Forelimb muscle (tissue), 1 donor: ENCODE measurements around the gene CHURC1. TPM values are rescaled to one million over a fixed set of nuclear protein-coding genes. Genes with fewer than 3 reads are reported as not detected.

Experiments
- DNase-seq: peaks from one replicate; pipeline ENCODE4 v3.0.0-alpha.2; 2013; ENCODE audit warnings: low read depth
- polyA plus RNA-seq: library from polyadenylated mRNA; unstranded; fragments of 120-200 nt; gene quantifications from one replicate; pipeline ENCODE4 v1.2.1, GENCODE V29; 2013; ENCODE audit not compliant: insufficient read length

Gene CHURC1
- polyA plus RNA-seq, 1 donor, result 38.5 TPM

- DNase-seq, result no peak
These were observed 42.6 kb downstream of the CHURC1 start for GRCh38 chr14:64956697-64957406.

- no peak for DNase-seq
These were observed 43.9 kb downstream of the CHURC1 start for GRCh38 chr14:64958201-64958600.

- no peak for DNase-seq
These were observed 44.5 kb downstream of the CHURC1 start for GRCh38 chr14:64958743-64959142.

- DNase-seq, result no peak
These were observed 46.6 kb downstream of the CHURC1 start for GRCh38 chr14:64960762-64961276.

DNA sequence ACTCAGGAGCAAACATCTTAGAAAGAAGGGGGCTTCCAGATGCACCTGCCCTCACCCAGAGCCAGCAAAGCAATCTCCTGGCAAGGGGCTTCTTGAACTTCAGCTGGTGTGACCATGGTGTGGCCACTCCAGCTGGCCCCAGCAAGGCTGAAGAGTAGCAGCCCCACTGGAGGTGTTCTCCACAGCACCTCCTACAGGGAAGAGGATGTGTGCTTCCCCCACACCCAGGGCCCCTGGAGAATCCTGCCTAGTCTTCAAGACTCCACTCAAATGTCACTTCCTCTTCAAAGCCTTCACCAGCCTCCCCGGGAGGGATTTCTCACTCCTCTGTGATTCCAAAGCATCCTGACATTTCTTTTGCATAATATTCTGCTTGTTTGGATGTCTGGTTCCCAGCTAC lies 49.4 kb downstream of the CHURC1 start:
- DNase-seq, result no peak

GRCh38 chr14:64965356-64966000 lies 51.2 kb downstream of the CHURC1 start:
- no peak for DNase-seq

- DNase-seq, result no peak
These were observed 52.7 kb downstream of the CHURC1 start for GRCh38 chr14:64966976-64967375.

DNA sequence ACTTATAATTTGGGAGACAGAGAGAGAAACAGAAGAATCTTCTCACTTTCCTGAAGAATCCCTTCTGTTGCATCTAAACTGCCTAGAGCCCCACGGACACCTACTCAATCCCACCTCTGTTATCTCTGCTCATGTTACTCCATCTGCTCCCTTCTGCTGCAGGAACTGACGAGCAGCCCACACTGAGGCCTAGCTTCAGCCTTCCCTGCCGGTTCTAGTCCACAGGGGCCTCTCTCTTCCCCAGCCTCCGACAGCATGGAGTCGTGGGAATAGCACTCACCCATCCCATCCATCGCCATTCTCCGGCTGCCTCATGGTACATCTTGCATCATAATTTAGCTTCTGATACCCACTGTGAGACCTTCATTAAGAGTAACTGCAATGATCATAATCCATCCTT lies 53.9 kb downstream of the CHURC1 start:
- no peak for DNase-seq

DNA sequence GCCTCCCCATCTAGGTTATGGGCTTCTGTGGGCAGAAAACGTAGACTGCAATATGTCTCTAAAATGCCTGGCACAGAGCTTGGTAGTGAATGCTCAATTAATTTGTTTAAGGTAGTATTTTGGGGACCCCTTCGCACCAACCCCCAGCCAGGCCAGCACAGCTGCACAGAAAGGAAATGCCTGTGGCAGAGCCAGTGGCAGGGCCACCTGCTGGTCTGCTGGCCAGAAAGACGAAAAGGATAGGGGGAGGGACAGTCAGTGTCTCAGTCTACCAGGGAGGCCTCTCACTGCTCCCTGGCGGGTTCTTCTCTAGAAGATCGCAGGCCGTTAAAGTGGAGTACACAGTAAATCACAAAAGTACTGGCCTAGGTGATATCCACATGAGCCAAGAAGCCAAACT lies 54.4 kb downstream of the CHURC1 start:
- DNase-seq, result no peak

DNA sequence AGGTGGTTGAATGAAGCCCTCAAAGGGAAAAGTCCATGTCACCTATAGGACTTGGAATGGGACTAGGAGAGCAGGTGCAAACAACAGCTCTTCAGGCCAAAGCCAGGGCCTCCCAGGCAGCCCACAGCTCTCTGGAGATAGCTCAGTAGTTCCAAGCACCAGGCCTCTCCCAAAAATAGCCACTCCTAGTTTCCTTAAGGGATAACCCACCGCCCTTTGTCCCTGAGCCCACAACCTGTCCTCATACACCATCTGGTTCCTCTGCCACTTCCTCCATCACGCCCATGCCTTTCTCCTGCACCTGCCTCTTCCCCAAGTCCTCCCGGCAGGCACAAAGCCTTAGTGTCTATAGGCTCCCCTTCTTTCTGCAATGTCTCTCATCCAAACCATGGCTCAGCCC lies 55.8 kb downstream of the CHURC1 start:
- DNase-seq, result no peak

DNA sequence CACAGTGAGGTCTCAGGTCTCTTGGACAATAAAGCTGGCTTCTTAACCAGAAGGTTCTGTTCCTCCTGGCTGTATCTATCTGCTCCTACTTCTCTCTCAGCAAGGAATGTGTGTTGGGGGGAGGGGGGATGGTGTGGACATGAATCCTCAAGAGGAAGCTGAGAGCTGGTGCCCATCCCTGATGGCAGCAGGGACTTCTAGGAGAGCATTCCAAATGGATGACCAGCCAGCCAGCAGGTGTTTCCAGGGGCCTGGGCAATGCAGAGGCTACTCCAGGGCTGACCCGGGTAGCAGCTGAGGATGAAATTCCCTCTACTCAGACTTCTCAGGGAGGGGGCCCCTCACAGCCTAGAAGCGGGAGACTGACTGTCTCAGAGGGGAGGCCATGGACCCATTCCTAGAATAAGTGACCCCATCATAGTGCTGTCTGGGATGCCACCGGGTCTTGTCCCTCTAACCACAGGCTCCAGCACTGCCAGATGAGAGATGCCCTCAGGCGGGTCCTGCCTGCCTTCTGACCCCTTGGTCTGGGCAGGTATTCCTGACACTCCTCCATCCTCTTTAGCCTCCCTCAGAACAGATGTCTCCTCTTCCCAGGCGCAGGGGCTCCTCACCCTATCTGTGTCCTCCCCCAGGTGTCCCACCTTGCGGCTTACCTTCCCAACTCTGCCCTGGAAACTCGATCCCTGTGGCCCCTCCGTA lies 56.7 kb downstream of the CHURC1 start:
- no peak for DNase-seq

DNA sequence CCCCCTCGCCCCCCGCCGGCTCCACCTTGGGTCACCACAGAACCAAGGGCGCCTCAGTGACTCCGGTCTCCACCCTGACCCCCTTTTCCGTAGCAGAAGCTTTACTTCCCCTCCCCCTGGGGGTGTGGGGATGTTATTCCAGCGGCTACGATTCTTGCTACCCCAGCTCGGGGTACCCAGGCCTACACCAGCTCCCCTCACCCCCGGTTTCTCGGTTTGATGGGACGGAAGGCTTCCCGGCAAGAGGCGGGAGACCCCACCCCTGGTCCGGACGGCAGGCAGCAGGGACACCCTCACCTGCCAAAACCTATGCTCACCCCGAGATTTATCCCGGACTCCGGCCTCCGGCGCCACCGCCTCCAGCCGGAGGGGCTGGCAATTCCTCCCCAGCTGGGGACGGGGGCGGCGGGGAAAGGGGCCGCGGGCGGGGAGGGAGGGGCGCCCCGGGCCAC lies 57.3 kb downstream of the CHURC1 start:
- no peak for DNase-seq

DNA sequence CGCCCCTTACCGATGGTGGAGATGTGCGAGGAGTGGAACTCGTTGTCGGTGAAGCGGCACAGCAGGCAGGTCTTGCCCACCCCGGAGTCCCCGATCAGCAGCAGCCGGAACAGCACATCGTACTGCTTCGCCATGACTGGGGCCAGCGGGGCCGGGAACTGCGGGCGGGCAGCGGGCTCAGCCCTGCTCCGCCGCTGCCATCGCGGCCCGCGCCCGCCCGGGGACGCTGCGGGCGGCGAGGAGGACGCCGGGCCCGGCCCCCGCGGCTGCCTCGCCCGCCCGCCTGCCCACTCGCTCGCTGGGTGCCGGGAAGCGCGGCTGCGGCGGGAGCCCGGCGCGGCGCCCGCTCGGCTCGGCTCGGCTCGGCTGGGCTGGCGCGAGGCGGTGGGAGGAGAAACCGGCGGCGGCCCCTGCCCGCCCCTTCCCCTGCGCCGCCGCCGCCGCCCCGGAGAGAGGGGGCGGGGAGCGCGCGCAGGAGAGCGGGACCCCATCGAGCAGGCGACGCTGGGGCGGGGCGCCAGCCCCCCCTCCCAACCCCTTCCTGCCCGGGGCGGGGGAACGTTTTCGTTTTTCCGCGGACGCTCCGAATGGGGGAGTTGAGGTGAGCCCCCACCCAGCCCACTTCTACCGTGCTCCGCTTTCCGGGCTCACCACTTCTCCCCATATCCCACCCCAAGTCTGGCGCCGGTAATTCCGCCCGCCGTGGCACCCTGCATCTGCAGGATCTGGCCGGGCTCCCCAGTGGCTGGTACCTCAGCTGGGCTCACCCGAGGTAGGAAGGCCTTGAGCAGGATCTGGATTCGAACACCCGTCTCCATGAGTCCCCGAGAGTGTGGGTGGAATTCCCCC lies 57.9 kb downstream of the CHURC1 start, which contains the start of gene RAB15:
RAB15 (minus strand) TSS at position 394 of the 849 bp plus-strand sequence; CDS start at position 134, 260 bp downstream.
- DNase-seq, result no peak

DNA sequence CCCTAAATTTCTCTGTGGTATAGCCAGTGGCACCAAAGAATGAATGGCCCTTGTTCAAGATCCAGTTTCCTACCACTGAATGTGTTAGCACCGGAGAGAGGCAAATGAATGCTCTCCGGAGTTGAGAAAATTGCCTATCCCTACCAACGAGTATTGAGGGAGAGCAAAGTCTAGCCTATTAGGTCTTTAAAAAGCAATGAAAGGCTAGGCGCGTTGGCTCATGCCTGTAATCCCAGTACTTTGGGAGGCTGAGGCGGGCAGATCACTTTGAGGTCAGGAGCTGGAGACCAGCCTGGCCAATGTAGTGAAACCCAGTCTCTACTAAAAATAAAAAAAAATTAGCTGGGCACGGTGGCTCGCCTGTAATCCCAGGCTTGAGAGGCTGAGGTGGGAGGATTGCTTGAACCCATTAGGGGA lies 58.8 kb downstream of the CHURC1 start:
- DNase-seq, result no peak

GRCh38 chr14:64973826-64974225 lies 59.6 kb downstream of the CHURC1 start:
- no peak for DNase-seq

DNA sequence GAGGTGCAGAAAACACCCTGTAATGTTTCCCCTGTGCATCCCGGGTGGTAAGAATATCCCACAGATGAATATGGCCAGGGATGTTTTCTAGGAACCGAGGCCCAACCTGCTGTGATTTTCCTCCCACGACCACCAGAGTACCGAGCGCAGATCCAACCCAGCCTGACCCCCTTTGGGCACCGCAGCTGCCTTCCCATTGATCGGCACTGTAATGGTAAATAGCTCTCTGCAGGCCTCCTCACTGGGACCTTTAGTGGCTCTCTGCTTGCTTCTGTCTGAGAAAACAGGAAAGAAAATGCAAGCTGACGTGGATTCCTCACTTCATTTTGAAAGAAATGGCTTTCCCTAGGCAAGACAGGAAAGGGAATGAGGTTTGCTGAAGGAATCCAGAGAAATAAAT lies 60.3 kb downstream of the CHURC1 start:
- DNase-seq, result no peak

DNA sequence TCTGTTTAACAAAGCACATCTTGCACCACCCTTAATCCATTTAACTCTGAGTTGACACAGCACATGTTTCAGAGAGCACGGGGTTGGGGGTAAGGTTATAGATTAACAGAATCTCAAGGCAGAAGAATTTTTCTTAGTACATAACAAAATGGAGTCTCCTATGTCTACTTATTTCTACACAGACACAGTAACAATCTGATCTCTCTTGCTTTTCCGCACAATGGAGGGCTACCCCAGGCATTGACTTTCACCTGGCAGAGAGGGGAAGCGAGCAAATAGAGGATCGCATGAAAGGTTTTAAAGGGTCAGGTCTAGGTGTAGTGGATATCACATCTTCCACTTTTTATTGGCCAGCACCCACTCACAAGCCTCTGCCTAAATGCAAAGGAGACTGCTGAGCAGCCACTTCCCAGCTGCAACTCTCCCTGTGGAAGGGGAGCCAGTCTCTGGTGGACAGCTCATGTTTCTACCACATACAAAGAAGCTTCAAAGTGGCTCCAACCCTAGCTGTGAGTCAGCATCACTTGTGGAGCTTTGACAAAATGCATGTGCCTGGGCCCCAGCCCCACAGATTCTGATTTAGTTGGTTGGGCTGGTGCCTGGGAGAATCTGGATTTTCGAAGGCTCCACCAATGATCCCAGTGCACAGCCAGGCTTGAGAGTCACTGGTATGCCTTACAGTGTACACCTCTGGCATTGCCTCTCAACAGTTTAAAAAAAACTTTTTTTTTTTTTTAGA lies 65.2 kb downstream of the CHURC1 start:
- DNase-seq, result no peak

DNA sequence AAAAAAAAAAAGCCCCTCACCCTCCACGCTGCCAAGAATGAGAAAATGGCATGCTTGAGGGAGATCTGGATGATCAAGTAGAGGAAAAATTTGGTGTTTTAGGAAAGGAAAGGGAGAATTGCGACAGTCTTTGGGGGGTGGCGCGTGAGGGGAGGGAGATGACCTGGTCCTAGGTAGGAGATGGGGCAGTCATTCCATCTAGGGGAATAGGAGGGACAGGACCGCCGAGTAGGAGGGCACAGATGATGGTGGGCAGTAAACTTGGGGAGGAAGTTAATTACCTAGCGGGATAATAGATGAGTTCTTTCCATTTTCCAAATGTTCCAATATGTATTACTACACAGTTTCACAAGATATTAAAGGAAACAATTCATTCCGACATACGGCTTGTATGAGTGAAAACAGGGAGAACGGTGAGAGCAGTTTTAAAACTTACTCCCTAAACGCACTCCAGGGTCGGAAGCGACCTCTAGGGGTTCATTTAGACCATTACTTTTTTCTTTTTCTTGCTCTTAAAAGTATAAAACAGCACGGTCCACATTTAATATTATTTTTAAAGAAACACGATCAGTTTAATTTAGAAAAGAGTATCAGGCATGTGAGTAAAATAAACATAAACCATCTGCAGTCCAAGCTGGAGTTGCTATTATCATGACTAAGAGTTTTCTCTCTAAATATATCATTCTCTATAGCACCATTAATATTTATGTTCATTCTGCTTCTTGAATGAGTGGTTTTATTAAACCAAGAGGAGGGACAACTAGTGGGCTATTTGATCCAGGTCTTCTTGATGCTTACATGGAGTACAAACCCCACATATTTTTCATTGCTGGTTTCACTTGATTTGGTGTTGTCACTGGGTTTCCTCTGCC lies 69.4 kb downstream of the CHURC1 start:
- peak; percentile 41 for DNase-seq
